HG03175 (cell line): ENCODE data around the gene SNX32.

Source experiments
- ATAC-seq: cut with Tn5 transposase; IDR thresholded peaks from one replicate; pipeline ENCODE4 v1.9.1; 2021; ENCODE audit warnings: mild to moderate bottlenecking, moderate library complexity; ENCODE audit not compliant: unreplicated experiment

SNX32 gene

DNA sequence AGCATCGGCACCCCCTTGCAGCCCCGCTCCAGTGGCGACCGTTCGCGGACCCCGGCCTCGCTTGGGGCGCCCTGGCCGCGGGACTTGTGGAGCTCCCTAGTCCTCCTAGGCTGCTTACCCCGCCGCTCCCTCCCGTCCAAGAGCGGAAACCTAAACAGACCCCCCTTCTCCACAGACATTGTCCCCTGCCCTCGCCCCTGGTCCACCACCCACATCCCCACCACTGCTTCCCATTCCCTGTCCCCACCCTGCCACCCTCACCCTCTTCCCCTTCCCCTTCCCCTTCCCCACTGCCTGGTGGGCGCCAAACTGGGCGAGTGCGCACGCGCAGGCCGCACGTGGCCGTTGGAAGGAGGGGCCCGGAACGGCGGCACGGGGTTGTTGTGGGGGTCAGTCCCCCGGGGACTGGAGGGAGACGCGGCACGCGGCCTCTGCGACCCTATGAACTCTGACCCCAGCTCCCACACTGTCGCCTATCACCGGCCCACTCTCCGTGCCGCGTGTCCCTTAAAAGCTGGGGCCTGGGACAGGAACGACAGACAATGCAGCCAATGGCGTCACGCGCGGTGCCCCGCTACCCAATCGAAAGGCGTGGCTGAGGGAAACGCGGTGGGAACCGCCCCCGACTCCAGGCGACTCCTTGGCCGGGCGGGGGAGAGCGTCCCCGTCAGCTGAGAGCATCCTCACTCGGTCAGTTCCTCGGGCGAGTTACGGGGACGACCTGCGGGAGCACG is at the start of gene SNX32:
Gene SNX32 (plus strand): TSS at position 667 of the 734 bp plus-strand sequence. CDS start 103 bp downstream, outside the sequence.
- ATAC-seq, result peak; percentile 95

DNA sequence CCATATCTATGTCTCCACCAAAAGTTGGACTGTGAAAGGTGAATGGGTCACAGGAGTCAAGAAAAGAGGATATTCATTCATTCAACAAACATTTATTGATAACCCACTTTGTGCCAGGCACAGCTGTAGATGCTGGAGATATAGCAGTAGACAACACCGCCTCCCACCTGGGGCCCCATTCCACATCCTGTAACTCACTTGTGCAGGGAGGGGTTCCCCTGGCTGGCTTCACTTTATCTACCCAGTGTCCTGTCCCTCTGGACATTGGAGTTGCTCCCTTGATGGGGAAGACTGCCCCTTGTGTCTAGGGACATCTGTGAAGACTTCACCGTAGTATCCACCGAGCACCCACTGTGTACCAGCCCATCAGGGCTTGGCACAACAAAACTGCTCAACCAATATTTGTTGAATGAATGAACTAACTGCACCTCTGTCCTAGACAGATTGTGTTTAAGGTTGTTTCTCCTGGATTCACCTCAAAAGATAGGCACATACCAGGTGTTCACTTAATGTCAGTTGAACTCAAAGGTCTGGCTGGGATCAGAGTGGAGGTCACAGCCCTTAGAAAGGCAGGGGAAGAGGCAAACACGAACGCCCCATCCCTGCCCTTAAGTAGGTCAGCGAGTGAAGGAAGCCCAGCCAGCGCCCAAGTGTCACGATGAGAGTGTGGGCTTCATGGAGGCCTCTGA is 48.3 kb upstream of the SNX32 start:
- ATAC-seq, result no peak

DNA sequence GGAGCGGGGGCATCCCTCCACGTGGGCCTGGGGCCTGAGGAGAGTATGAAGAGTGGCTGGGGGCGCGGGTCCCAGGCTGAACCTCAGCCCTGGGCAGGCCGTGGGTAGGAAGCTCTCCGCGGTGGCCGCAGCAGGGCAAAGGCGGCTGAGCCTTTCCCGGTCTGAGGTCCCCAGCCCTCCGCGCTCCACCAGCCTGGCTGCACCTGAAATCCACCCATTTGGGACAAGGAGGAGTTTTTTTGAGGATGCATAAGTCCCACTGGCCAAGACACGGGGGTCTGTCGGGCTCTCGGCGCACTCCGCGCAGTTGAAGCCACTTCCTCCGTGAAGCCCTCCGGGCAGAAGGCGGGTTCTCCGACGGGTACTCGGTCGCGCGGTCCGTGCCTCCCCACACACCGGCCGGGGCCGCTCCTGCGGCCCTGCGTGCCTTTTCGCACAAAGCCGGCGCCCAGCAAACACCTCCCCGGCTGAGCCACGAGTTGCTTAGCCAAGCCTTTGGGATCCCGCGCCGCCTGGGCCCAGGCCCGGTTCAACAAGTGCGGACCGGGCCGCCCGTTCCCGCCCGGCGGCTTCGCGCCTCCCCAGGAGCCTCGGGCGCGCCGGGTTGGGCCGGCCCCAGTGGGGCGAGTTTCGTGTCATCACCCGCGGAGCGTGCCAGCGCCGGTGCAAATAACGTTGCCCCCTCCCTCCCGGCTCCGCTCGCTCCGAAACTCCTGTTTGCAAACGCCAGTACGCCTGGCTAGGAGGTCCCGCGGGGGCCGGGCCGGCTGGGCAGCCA is 47.6 kb upstream of the SNX32 start:
- ATAC-seq, result no peak

DNA sequence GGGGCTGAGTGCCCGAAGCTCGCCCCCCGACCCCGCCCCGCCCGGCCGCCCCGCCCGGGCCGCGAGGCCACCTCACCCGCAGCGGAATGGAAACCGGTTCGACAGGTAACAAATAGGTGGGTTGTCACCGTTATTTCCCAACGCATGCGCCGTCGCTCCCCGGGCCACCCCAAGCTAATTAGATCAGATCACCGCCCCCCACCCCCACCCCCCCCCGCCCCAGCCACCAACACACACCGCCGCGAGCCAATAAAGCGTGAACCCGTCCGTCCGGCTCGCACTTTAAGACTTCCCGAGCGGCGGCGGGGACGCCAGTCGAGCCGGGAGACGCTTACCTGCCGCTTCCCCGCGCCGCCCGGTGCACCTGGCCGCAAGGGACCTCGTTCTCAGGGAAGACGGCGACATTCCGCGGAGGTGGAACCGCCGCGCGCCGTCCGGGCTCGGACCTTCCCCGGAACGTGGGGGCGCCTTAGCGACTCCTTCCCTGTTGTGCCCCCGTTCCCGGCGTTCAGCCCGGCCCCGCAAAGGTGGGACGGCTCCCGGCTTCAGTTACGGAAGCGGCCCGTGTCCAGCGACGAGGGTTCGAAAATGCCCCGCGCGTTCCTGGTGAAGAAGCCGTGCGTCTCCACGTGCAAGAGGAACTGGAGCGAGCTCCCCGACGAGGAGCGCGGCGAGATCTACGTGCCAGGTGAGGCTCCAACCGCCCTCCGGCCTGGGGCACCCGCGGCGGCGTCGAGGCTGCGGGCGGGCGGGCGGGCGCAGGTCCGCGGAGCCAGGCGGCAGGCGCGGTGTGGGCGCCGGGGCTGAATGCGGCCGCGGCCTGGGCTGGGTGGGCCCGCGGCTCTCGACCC is 46.8 kb upstream of the SNX32 start, which contains the start of gene OVOL1:
Gene OVOL1 (plus strand): TSS at position 278 of the 851 bp plus-strand sequence. CDS start 311 bp downstream, at position 589.
- no peak for ATAC-seq

DNA sequence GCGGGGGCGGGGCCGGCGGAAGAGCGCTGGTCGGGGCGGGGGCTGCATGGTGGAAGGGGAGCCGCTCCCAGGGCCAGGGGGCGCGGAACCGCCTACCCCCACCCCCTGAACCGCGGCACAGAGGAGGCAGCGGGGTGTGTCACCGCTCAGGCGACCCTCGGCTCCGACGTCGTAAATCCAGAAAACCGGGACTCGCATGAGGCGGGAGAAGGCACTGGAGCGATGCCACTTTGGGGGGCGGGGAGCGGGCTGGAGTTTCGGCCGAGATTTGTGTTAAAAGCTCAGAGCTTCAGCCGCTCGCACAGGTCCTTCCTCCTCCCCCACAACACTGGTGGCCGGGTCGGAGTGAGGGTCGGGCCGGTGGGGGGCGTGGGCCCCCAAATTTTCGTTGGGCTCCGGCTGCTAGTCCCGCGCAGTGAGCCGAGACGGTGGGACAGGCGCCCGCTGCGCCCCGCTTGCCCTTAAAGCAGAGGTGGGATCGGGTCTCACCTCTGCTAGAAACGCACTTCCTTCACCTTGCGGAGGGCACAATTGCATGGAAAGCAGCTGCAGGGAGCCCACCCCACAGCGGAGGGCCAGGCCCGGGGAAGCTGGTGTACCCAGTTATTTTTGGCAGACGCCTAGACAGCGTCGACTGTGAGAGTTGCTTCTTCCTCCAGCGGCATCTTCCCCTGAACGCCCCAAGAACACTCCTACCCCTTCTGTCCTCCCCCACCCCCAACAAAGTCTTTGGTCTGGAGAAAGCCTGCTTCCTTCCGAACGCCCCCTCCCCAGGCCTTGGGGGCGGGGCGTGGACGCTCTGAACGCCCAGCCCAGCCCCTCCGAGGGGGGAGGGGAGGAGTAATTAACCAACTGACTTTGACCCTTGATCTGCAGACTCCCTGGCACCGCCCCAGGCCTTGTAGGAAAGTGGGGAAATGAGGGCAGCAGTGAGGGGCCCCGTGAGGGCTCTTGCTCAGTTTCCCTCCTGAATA is 45.8 kb upstream of the SNX32 start:
- ATAC-seq, result no peak

DNA sequence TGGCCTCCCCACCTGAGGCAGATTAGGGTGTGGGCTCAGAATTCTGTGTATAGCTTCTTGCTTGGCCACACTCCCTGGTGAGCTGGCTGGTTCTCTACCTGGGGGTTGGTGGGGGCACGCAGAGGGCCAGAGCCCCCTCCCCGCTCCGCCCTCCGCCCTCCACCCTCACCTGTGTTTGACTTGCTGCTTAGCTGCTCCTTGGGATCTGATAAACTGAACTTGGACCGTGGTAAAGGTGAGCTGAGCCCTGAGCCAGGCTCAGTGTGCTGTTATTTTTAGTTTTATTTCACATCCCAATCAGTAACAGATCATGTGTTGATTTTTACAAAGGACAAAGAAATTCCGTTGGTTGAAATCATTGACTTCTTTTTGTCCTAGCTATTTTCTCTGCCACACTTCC is 44.9 kb upstream of the SNX32 start:
- ATAC-seq, result no peak

DNA sequence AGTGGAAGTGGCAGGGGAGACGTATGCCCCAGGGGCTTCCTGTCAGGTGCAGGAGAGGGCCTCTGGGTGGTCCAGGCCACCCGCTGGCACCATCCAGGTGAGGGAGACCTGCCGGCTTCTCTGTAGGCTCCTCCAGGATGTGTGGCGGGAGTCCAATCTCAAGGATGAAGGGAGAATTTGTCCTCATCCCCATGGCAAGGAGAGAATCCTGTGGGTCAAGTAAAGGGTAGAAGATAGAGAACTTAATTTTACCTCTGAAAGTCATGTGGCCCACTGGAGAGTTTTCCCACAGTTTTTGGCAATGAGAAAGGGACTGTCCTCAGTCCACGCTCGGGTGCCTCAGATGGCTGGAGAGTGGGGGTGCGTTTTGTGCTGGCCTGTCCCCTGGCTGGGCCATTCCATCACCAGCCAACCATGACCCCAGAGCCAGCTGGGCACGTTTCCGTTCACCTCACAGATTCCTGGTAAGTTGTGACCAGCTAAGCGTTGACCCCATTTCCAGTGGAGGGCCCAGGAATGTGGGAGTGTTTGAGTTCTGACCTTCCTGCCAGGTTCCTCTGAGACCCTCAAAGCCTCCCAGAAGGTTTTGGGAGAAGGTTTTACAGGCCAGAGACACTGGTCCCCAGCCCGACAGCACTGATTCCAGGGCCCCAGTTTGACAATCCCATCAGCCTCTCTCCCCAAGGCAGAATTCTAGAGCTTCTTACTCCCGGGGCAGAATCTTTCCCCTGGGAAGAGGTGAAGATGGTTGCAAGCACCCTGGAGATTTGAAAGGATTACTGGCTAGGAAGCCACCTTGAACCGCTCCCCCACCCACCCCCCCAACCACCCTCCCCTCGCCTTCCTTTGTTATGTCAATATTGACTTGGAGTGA is 44.3 kb upstream of the SNX32 start:
- ATAC-seq, result no peak

DNA sequence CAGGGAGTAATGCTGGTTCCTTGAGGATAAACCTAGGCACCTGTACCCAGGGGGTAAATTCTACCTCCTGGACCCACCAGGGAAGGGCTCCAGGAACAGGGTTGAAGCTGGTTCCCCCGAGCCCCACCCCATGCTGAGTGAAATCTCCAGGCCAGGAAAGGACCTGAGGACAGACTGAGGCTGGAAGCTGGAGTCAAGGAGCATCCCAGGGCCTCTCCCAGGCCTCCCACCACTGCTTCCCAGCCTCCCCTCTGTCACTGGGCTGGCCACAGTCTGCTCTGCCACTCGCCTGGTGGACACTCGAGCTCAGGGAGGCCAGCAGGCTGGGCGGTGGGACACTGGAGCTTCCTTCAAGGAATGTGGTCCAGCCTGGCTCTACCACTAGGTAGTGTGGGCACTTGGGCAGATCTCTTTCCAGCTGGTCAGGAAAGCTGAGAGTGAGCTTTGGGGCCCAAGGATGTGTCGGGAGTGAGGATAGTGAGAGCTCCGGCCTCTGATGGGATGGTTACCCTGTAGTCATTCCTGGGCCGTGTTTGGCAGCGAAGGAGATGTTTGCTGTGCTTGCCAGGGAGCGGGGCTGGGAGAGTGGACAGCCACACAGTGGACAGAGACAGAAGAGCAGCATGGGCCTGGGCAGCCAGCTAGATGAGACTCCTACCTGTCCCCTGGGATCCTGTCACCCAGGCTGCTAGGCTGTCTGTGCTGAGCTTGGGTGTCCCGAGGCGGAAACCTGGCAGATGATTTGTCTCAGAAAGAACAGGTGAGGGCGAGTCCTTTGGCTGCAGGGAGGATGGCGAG is 43.5 kb upstream of the SNX32 start:
- ATAC-seq, result no peak

DNA sequence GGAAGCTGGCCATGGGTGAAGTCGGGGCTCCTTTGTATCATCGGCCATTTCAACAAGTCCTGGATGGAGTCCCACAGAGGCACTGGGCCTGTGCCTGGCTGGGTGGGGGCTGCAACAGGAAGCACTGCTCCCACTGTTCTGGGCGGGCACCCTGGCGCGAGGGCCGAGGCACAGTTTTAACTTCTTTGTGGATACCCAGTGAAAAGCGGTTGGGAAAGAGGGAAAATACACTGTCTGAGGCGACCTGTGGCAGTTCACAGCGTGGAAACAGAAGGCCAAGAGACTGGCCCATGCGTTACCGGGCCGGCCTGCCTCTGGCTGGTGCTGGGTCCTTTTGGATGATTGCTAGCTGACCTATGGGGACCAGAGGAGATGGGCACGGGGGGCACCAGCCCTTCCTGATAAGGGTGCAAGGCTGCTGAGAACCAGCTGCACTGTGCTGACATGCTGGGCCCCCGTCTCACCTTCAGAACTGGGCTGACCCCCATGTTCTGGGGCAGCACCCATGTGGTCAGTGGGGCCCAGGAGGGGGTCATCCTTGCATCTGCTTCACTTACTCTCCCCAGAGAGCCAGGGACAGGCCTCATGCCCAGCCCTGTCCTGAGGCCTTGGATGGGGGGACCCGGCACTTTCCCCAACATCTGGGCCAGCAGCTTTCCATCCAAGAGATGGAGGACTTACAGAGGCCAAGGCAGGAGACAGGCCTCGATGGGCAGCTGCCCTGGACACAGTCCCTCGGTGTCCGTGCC is 42.7 kb upstream of the SNX32 start:
- ATAC-seq, result no peak

DNA sequence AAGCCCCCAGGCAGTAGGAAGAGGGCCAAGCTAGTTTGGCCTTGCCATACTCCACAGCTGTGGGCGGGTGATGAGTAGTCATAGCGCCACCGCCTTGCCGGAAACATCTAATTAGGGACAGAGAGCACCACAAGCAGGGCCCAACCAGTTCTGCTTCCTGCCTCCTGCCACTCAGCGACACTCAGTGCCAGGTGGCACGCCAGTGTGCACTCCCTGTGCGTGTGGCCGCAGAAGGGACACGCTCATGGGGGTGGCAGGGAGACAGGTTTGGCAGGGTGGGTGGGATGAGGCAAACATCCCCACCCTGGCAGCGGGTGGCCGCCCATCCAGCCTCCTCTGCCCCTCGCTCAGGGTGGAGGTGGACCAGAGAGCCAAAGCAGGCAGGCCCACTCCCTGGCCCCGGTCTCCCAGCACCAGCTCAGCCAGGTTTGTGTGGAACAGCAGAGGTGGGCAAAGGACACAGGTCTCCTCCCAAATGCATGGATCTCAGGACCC is 42.0 kb upstream of the SNX32 start:
- ATAC-seq, result peak; percentile 94

DNA sequence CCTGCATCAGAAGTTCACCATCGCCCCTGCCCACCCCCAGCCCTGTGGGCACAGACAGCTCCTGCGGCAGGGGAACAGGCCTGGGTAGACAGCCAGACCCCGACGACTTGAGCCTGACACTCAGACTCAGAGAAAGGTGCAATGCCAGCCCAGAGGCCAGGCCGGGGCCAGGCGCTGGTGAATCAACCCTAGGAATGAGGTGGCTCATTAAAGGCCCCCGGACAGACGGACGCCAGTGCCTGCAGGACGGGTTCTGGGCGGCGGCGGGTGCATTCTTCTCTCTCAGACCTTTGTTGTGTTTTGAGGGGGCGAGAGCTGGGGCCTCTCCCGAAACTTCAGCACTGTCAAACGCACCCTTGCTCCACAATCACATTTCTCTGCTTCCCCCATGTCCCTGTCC is 41.3 kb upstream of the SNX32 start:
- ATAC-seq, result no peak

DNA sequence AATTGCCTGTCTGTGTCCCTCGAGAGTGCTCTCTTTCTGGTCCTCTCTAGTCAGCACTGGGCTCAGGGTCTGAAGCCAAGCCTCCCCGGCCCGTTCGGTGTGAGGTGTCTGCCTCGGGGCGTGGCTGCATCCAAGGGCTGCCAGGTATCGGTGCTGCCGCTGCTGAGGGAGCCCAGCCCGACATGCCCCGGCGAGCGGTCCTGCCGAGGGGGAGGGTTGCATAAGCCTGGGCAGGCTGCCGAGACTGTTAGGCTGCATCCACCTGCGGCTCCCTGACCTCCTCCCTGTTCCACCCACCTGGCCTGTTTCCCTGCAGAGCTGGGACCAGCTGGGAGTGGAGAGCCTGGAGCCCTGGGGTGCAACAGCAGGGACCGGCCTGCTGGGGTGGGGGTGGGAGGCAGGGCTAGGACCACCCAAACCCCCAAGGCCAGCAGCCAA is 40.6 kb upstream of the SNX32 start:
- ATAC-seq, result no peak

DNA sequence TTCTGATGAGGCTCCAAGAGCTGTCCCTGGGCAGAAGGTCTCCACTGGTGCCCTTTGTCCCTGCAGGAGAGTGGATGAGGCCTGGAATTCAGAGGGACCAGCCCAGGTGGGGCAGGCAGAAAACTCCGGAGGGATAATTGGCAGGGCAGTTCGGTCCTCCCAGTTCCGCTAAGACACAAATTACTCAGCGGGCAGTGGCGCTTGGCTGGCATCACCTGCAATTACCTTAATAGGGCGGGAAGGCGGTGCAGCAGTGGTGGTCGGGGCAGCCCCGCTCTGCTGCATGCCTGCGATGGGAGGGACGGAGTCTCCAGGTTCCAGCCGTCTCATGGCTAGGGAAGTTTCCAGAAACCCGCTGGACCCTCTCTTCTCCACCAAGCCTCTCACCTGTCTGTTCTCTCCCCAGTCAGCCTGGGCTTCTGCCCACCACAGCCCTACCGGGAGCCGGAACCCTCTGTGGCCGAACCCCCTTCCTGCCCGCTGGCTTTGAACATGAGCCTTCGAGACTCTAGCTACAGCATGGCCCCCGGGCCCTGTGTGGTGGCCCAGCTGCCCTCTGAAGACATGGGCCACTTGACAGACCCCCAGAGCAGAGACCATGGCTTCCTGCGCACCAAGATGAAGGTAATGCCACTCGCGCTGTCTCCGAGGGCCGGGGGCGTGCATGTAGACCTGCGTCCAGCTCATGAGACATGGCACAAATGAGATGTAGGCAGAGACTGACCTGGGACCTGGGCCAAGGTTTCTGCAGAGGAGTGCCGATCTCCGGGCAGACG is 40.0 kb upstream of the SNX32 start:
- no peak for ATAC-seq

DNA sequence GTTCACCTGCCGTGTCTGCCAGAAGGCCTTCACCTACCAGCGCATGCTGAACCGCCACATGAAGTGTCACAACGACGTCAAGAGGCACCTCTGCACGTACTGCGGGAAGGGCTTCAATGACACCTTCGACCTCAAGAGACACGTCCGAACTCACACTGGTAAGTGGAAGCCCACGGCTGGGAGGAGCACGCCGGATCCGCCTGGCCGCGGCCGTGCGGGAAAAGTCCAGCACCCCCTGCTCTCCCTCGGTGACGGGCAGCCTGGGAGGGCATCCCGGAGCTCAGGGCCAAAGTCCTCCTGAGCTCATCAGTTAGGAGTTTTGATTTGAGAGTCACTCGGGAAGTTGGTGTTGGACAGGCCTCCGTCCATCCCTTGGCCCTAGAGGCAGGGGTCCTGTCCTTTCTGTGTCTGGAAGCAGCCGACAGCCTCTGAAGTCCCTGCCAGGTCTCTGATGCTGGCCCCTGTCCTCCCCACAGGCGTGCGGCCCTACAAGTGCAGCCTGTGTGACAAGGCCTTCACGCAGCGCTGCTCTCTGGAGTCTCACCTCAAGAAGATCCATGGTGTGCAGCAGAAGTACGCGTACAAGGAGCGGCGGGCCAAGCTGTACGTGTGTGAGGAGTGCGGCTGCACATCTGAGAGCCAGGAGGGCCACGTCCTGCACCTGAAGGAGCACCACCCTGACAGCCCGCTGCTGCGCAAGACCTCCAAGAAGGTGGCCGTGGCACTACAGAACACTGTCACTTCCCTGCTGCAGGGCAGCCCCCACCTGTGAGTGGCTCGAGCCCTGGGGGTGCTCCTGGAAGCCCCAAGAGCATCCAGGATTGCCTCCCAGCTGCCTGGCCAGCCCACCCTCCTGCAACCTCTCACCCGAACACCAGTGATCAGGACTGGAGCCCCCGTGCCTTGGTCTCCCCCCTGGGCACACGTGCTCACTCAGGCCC is 38.9 kb upstream of the SNX32 start:
- ATAC-seq, result no peak
